Smooth muscle cell of the brain vasculature (primary cell): Measurements from ENCODE around the gene AASDH.
"Not testable (repeated sequence)": the region's sequence is repeated elsewhere in the genome, so short reads cannot be mapped to it uniquely, and the experiment has no call there.

ENCODE experiments used
- DNase-seq: peaks from one replicate; pipeline ENCODE4 v3.0.0-alpha.2; 2012; ENCODE audit warnings: low read depth, low spot score

The AASDH gene

DNA sequence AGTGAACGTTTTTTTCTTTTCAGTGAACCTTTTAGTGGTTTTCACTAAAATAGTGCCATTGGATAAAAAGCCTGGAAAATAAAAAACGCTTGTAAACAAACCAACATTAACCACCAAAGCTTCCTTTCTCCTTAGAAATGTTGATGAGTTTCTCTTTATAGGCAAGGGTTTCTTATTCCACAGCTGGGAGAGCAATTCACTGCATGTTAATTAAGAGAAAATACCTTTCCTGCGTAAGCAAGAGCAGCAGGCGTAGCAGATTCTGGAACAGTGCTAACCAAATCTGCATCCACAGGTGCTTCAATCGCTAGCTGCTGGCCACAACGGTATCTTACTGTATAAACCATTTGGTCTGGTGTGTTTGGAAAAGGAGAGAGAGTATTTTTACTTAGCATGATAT lies 13.3 kb upstream of the AASDH start:
- no peak for DNase-seq

DNA sequence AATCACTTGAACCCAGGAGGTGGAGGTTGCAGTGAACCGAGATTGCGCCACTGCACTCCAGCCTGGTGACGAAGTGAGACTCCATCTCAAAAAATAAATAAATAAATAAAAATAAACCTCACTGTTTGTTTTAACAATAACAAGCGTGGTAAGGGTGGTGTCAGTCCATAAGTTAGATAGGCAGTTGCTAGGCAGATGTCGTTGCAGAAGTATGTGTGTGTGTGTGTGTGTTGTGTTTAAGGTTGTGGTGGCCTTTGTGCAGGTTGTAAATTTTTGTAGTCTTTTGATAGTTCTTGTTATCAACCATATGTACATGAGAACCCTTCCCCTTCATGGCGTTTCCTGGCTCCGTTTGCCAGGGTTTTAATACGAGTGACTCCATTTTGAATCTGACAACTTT lies 4.0 kb upstream of the AASDH start:
- DNase-seq: no peak

DNA sequence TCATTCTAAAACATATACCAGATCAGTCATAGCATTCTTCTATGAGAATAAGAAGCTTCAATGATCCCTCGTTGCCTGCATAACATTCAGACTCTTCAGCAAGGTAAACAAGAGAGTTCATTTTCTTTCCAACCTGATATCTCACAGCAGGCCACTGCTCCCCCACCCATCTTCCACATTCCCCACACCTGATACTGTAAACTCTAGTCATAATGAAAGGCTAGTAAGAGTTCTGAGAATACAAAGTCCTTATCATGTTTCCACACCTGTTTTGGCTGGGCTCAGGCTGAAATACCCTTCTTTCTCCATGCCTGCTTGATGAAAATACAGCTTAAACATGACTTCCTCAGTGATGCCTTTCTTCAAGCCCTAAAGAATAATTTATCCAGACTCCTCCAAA lies 2.3 kb upstream of the AASDH start:
- no peak for DNase-seq

DNA sequence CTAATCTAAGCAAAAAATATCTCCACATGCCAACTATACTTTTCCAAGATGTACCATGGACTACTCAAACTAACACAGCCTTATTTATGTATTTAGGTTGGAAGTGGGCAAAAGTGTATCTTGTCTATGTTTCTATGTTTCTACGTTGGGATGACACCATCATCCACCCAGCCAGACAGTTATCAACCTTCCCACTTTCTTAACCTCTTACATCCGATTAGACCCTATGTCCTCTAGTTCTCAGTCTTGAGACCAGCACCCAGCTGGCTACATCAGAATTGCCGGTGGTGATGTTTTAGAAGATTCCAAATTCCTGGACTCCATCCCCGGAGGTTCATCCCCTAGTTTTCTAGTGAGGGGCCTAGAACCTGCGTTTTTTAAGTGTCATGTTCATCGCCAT lies 1.0 kb upstream of the AASDH start:
- no peak for DNase-seq

DNA sequence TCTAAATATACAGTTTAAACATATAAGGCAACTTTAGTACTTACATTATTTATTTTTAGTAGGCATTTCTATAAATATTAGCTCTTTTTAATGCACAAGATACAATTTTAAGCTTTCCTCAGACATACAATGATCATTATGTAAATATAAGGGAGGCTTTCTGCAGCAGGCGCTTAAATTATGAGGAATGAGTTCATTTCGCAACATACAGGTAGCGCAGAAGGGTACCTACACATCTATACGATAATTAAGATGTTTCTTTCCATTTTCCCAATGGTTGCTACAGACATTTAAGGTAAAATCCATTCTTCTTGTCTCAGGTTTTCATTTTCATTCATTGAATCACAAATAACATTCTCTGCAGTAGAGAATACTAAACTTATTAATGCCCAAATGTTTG lies 1.2 kb downstream of the AASDH start:
- no peak for DNase-seq

DNA sequence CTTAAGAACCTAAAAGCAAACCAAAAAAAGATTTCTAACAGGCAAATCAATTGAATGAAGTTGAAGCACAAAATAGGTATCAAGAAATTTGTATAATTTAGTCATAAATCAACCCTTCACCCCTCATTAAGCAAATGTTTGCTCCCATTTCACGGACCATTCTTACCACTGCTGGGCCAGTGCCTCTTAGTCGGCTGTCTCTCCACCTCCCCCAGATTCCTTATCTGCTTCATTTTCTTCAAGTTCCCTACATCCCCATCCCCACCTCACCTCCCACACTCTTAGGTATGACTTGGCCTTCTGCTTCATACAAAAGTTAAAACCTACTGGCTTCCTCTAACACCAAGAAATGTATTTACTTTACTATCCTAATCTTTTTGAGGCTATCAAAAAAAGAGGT lies 11.8 kb downstream of the AASDH start:
- no peak for DNase-seq

DNA sequence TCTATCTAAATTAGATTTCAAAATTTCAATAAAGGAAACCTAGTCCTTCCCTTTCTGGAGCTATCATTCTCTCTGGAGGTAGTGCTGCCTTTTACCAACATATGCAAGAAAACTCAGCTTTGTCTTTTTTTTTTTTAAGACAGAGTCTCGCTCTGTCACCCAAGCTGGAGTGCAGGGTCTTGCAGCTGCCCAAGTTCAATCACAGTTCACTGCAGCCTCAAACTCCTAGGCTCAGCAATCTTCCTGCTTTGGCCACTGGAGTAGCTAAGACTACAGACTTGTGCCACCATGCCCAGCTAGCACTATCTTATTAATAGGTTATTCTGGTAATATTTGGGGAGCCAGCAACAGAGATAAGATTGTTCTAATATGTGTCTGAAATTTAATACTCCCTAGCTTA lies 12.3 kb downstream of the AASDH start:
- DNase-seq: no peak

DNA sequence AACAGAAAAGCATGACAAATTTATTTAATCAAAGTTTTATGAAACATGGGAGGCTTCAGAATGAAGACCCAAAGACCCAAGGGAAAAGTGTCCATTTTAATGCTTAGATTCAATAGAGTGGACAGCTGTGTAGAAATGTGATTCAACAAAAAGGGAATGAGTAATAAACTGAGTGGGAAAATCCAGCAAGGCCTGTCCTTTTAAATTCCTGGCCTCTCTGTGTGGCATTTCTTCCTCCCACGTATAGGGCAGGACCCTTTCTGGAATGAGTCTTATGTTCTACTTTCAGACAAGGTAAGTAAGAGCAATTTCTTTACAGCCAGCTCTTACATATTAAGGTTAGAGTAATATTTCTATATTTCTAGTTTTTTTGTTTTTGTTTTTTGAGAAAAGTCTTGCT lies 14.5 kb downstream of the AASDH start:
- no peak for DNase-seq

DNA sequence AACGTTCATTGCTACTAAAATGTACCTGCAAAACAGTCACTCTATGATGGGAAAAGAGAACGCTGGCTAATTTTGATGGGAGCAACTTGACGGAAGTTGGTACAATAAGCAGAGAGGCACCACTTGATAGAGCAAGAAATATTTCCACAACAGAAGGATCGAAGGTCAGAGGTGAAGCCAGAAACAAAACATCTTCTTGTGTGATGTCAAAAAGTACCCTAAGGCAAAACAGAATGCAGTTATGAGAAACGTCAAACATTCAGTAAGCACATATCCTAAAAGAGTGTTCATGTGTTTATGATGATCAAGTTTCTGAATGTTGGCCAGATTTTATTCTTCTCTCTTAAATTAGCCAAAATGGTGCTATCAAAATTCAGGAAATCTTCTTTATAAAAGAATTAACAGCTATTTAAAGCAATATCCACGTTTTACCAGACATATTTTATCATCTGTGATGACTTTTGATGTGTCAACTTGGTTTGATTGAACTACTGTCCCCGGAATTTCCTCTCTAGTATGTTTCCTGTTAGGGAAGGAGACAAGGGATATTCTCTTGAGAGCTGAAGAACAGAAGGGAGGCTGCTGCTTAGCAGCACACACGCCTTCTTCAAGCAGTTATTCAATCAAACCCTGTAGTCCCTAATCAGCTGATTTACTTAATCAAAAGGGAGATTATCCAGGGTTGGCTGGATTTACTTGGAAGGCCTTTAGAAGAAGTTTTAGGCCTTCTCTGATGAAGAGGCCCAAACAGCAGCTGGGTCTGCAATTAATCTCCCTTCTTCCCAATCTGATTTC lies 15.7 kb downstream of the AASDH start:
- no peak for DNase-seq

DNA sequence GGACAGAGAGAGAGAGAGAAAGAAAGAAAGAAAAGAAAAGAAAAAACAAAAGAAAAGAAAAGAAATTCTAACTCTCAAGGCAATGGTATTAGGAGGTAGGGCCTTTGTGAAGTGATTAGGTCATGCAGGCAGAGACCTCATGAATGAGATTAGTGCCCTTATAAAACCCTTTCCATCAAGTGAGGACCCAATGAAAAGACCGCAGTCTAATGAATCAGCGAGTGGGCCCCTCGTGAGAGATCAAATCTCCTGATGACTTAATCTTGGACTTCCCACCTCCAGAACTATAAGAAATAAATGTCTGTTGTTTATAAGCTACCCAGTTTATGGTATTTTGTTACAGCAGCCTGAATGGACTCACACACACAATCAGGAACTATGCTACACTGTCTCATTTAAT lies 16.9 kb downstream of the AASDH start:
- DNase-seq: no peak

DNA sequence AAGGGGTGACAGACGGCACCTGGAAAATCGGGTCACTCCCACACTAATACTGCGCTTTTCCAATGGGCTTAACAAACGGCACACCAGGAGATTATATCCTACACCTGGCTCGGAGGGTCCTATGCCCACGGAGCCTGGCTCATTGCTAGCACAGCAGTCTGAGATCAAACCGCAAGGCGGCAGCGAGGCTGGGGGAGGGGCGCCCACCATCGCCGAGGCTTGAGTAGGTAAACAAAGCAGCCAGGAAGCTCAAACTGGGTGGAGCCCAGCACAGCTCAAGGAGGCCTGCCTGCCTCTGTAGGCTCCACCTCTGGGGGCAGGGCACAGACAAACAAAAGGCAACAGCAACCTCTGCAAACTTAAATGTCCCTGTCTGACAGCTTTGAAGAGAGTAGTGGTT lies 24.3 kb downstream of the AASDH start:
- not testable (repeated sequence) for DNase-seq

DNA sequence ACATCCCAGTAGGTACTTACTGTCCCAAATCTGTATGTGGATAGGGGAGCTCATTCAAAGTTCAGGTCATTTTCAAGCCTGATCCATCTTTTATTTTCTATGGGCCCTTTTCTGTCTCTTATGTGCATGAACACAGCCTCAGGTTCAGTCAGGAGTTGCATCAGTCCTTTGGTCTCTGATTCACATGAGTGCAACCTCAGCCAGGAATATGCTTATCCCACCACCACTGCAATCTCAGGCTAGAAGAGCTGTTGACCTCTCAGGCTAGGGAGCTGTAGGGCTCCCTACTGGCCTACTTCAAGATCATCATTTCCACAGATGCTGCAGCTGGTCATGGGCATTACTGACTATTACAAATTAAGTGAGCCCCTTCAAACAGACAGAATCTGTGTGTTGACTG lies 27.2 kb downstream of the AASDH start:
- DNase-seq: no peak

DNA sequence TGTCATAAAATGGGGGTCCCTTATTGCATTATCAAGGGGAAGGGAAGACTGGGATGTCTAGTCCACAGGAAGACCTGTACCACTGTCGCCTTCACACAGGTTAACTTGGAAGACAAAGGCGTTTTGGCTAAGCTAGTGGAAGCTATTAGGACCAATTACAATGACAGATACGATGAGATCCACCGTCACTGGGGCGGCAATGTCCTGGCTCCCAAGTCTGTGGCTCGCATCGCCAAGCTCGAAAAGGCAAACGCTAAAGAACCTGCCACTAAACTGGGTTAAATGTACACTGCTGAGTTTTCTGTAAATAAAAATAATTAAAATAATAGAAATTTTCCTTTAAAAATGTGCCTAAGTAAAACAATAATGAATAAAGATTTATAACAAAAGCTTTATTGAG lies 30.6 kb downstream of the AASDH start:
- no peak for DNase-seq

DNA sequence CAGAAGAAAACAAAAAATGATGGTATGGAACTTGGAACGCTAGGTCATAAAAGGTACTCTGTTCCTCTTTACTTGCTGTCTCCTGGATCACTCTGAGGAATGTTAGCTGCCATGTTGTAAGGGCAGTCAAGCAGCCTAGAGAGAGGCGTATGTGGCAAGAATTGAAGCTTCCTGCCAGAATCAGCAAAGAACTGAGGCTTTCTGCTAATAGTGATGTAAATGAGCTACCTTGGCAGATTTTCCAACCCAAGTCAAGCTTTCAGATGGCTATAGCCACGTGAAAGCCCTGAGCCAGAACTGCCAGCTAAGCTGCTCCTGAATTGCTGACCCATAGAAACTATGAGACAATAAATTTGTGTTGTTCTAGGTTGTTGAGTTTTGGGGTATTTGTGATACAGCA lies 38.7 kb downstream of the AASDH start:
- no peak for DNase-seq

DNA sequence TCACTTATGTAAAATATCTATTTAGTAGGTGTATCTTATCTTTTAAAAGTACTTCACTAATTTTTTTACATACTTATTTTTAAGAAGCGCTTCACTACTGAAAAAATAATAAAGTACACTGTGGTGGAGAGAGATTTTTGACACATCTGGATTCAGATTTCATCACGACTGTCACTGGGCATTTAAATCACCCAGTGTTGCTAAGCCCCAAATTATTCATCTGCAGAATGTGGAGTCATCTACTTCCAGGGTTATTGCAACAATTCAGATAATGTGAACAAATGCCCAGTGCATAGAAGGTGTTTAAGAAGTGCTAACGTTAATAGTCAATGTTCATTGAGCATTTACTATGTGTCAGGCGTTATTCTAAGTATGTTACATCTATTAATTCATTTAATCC lies 41.8 kb downstream of the AASDH start:
- DNase-seq: no peak

DNA sequence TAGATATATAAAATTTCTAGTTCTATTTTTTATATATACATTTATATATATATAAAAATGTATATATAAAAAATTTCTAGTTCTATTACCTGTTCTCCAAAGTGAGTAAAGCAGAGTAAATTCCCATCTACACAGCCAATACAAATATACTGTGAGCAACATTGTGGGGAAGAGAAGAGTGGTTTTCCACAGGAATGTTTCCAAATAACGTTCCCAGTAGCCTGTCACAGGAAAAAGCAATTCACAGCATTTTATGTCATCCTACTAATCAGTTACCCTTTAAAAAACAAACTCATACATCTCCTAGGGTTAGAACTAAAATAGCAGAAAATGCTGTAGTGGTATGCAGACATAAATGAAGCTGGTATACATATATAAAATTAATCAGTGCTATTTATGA lies 44.5 kb downstream of the AASDH start:
- no peak for DNase-seq

DNA sequence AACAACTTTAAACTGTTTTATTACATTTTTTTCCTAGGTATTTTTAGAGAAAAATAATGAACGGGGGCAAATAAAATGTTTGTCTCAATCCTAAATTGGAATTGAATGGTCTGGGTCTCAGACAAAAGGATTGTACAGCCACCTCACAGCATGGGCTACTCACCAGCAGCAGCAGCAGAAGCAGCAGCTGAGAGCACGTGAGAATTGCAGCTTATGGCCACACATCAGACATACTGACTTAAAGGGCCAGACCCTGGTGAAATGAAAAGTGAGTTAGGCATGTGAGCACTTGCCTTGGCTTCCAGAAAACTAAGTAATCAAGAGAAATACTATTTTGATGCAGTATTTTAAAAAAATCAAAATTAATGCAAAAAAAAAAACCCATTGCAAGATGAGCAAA lies 56.6 kb downstream of the AASDH start:
- no peak for DNase-seq

DNA sequence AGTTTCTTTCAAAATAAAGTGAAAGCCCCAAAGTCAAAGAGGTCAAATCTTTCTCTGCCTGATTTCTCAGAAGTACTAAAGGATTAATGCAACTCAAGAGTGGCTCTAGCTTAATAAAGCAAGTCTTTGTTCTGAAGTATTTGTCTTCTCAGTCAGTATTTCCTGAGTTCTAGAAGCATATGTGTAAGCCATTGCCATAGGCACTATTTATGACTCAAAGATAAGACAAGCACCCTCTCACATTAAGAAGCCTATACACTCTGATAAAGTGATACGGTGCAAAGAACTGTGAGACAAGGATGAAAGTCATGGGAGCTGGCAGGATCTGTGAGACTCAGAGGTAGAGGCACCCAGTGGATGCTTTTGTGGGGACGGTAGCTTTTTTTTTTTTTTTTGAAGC lies 60.9 kb downstream of the AASDH start:
- no peak for DNase-seq

DNA sequence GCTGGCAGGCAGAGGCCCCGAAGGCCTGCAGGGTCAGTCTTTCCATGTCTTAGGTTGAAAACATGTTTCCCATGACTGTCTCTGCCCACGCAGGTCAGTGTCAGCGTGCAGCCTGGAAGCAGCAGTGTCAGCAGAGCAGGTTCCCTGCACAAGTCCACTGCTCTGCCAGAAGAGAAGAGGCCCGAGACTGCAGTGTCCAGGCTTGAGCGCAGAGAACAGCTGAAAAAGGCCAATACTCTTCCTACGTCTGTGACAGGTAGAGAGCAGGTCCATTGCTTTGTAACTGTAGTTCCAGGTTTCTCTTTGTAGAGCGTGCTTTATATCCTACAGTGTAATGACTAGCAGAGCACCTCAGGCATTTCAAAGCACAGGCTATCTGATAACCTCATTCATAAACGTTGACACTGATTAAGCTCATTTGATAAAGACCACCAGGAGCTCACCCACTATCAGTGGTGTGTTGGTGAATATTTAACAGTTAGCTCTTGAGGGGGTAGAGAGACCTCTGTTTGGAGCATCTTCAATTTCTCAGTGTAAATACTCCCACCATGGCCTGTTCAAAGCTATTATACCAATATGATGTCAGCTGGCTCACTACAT lies 63.2 kb downstream of the AASDH start:
- no peak for DNase-seq

DNA sequence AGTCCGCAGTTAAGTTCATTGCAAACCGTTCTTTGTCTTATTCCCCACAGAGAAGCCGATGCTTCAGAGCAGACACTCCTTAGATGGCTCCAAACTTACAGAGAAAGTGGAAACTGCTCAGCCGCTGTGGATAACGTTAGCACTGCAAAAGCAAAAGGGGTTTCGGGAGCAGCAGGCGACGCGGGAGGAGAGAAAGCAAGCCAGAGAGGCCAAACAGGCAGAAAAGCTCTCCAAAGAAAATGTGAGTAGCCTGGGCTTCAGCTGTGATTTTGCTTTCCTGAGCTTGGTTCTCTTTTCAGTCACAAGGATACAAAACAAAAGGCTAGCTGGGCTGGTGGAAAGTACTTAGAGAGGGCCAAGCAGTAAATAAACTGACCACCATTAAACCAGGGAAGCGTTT lies 64.0 kb downstream of the AASDH start:
- DNase-seq: no peak

DNA sequence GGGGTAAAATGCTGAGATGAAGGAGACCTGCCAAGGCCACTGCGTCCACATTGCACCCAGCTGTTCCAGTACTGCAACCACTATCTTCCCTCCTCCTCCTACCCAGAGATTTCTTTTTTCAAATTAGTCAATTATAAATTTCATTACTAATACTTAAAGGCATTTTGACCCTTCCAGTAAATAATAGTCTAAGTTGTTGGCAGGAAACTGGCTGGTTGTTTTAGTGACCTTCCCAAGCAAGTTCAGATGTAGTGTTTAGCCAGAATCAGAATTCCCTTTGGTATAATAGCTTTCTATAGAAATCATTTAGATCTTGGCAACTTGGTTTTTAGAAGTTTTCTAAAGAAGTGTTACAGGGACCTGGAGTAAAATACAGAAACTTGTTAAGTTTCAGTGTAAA lies 66.0 kb downstream of the AASDH start:
- DNase-seq: no peak

DNA sequence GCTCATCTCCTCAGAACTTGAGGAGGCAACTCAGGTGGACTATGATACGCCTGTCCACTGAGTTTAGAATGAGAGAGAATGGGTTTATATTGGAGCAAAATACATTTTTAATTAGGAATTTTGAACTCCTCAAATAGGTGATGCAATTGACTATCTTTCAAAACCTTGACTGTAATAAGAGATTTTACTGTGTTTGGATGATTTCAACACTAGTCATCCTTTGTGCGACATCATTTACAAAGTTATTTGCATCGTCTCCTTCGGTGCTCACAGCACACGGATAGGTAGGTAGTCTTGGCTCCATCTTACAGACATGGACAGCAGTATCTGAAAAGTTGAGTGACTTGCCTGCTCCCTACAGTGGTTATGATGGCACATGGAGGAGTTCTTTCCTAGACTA lies 67.0 kb downstream of the AASDH start:
- no peak for DNase-seq

DNA sequence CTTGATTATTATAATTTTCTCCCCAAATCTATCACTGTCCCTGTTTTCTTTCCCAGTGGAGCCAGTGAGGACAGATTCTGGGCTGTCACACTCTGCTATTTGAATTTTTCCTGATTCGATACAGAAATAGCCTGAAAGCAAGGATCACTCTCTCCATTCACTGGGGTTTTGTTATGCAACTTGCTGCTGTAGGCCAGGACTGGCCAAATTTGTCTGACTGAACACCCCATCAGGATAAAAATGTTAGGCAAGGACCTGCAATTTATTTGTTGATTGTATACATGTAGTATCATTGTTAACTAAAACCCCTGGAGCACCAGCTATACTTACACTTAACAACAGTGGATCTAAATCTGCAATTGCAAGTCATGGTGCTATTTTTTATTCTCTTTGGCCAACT lies 68.7 kb downstream of the AASDH start:
- no peak for DNase-seq

DNA sequence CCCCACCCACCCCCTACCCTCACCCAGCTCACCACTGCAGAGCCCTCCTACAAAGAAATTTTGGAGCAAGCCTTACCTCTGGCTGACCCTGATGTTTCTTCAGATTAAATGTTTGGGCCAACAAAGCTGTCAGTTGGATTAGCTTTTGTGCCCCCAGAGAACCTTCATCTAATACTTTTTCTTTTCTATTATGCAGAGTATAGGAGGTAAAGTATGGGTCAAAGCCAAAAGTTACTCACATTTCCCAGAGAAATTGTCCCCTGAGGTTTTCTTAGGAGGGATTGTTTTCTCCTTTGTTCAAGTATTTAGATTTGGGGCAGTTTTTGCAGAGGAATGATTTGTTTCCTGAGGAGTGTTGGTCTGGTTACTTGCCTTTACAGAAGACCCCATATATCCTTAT lies 69.5 kb downstream of the AASDH start:
- no peak for DNase-seq
